H9 (cell line): Measurements from ENCODE around the gene PICALM. TPM values are rescaled to one million over a fixed set of nuclear protein-coding genes. Genes with fewer than 3 reads are reported as not detected.

Source experiments
- DNase-seq: peaks from one replicate; pipeline ENCODE4 v3.0.0-alpha.2; 2017
- H2AFZ ChIP-seq: one replicate; pipeline ENCODE4 v1.6.1; 2013; ENCODE audit warnings: mild to moderate bottlenecking, low read length, control low read depth, moderate library complexity
- H2AK5ac ChIP-seq: 2 replicates; pipeline ENCODE4 v1.6.1; 2013; ENCODE audit warnings: low read length, control low read depth, mixed read lengths; ENCODE audit not compliant: insufficient read length
- H2BK120ac ChIP-seq: one replicate; pipeline ENCODE4 v1.6.1; 2013; ENCODE audit warnings: low read depth, mild to moderate bottlenecking, low read length, control low read depth, inconsistent platforms; ENCODE audit not compliant: poor library complexity, severe bottlenecking
- H2BK12ac ChIP-seq: 2 replicates; pipeline ENCODE4 v1.6.1; 2013; ENCODE audit warnings: low read length, control low read depth, mixed read lengths, low read depth; ENCODE audit not compliant: insufficient read length
- H2BK15ac ChIP-seq: 2 replicates; pipeline ENCODE4 v1.6.1; 2013; ENCODE audit warnings: low read depth, low read length, control low read depth
- H2BK20ac ChIP-seq: one replicate; pipeline ENCODE4 v1.6.1; 2013; ENCODE audit warnings: low read depth, mild to moderate bottlenecking, low read length, control low read depth, inconsistent platforms; ENCODE audit not compliant: poor library complexity, severe bottlenecking
- H2BK5ac ChIP-seq: 2 replicates; pipeline ENCODE4 v1.6.1; 2013; ENCODE audit warnings: low read length, control low read depth, mixed read lengths; ENCODE audit not compliant: insufficient read length
- H3K14ac ChIP-seq: 2 replicates; pipeline ENCODE4 v1.6.1; 2013; ENCODE audit warnings: low read length, control low read depth; ENCODE audit not compliant: insufficient read depth
- H3K18ac ChIP-seq: 2 replicates; pipeline ENCODE4 v1.6.1; 2013; ENCODE audit warnings: low read depth, mild to moderate bottlenecking, mixed read lengths, low read length, control low read depth; ENCODE audit not compliant: insufficient read length
- H3K23ac ChIP-seq: 2 replicates; pipeline ENCODE4 v1.6.1; 2013; ENCODE audit warnings: low read length, control low read depth, mixed read lengths, low read depth; ENCODE audit not compliant: insufficient read length
- H3K23me2 ChIP-seq: 2 replicates; pipeline ENCODE4 v1.6.1; 2013; ENCODE audit warnings: low read depth, mild to moderate bottlenecking, mixed read lengths, low read length, control low read depth; ENCODE audit not compliant: insufficient read length, poor library complexity, severe bottlenecking
- H3K27ac ChIP-seq: 2 replicates; pipeline ENCODE4 v1.5.1; 2013; ENCODE audit warnings: low read length, control low read depth, mixed read lengths, low read depth; ENCODE audit not compliant: insufficient read length
- H3K27me3 ChIP-seq: 2 replicates; pipeline ENCODE4 v1.6.1; 2013; ENCODE audit warnings: low read length, control low read depth, inconsistent platforms; ENCODE audit not compliant: insufficient read depth
- H3K4ac ChIP-seq: 2 replicates; pipeline ENCODE4 v1.6.1; 2013; ENCODE audit warnings: low read depth, mild to moderate bottlenecking, control low read depth, inconsistent platforms, low read length, moderate library complexity
- H3K4me1 ChIP-seq: 2 replicates; pipeline ENCODE4 v1.6.1; 2013; ENCODE audit warnings: low read length, control low read depth, inconsistent platforms; ENCODE audit not compliant: insufficient read depth
- H3K4me2 ChIP-seq: 2 replicates; pipeline ENCODE4 v1.6.1; 2013; ENCODE audit warnings: low read length, control low read depth, mixed read lengths; ENCODE audit not compliant: insufficient read length, insufficient read depth
- H3K56ac ChIP-seq: 2 replicates; pipeline ENCODE4 v1.6.1; 2013; ENCODE audit warnings: low read depth, mild to moderate bottlenecking, mixed read lengths, low read length, control low read depth; ENCODE audit not compliant: insufficient read length
- H3K79me1 ChIP-seq: 2 replicates; pipeline ENCODE4 v1.6.1; 2013; ENCODE audit warnings: low read depth, mild to moderate bottlenecking, moderate library complexity, low read length, control low read depth, inconsistent platforms; ENCODE audit not compliant: insufficient read depth, poor library complexity, severe bottlenecking
- H3K79me2 ChIP-seq: 2 replicates; pipeline ENCODE4 v1.6.1; 2013; ENCODE audit warnings: low read length, control low read depth, inconsistent platforms; ENCODE audit not compliant: insufficient read depth
- H3K9ac ChIP-seq: 2 replicates; pipeline ENCODE4 v1.6.1; 2013; ENCODE audit warnings: low read length, control low read depth, mixed read lengths; ENCODE audit not compliant: insufficient read length; ENCODE audit errors: extremely low read depth
- H3K9me3 ChIP-seq: one replicate; pipeline ENCODE4 v1.6.1; 2013; ENCODE audit warnings: low read depth, low read length, inconsistent platforms; ENCODE audit not compliant: control insufficient read depth
- H3T11ph ChIP-seq: one replicate; pipeline ENCODE4 v1.6.1; 2013; ENCODE audit warnings: mild to moderate bottlenecking, low read length, control low read depth, inconsistent platforms
- H4K20me1 ChIP-seq: one replicate; pipeline ENCODE4 v1.6.1; 2013; ENCODE audit not compliant: control insufficient read depth, insufficient read length, insufficient read depth
- H4K5ac ChIP-seq: 2 replicates; pipeline ENCODE4 v1.6.1; 2013; ENCODE audit warnings: low read depth, mild to moderate bottlenecking, mixed read lengths, low read length, control low read depth; ENCODE audit not compliant: insufficient read length
- H4K8ac ChIP-seq: replicated peaks from 2 replicates; pipeline ENCODE4 v1.6.1; 2013; ENCODE audit warnings: low read length, control low read depth, mixed read lengths, low read depth; ENCODE audit not compliant: insufficient read length
- H4K91ac ChIP-seq: 2 replicates; pipeline ENCODE4 v1.6.1; 2013; ENCODE audit warnings: low read depth, mild to moderate bottlenecking, moderate library complexity, mixed read lengths, low read length, control low read depth; ENCODE audit not compliant: insufficient read length
- H3K27ac Mint-ChIP-seq, 3 experiments: 2 replicates in 2 of 3; 3 replicates in 1 of 3; pipeline ENCODE4 v1.8.0; 2020 to 2021; ENCODE audit warnings: mixed read lengths in 3 of 3, mild to moderate bottlenecking in 1 of 3, moderate library complexity in 1 of 3
- H3K27me3 Mint-ChIP-seq: 2 replicates; pipeline ENCODE4 v1.8.0; 2021; ENCODE audit warnings: low read depth, mild to moderate bottlenecking, moderate library complexity, mixed read lengths
- H3K36me3 Mint-ChIP-seq, 3 experiments: 2 replicates in 2 of 3; 3 replicates in 1 of 3; pipeline ENCODE4 v1.8.0; 2020 to 2021; ENCODE audit warnings: low read depth in 3 of 3, mixed read lengths in 3 of 3; ENCODE audit not compliant: insufficient read depth in 1 of 3
- H3K4me1 Mint-ChIP-seq, 2 experiments: 2 replicates each; pipeline ENCODE4 v1.8.0; 2020; ENCODE audit warnings: mixed read lengths in 2 of 2
- H3K4me3 Mint-ChIP-seq, 2 experiments: 2 replicates in 1 of 2; 3 replicates in 1 of 2; pipeline ENCODE4 v1.8.0; 2020 to 2021; ENCODE audit warnings: mild to moderate bottlenecking in 2 of 2, mixed read lengths in 2 of 2, moderate library complexity in 1 of 2
- H3K9me3 Mint-ChIP-seq, 2 experiments: 2 replicates in 1 of 2; 3 replicates in 1 of 2; pipeline ENCODE4 v1.8.0; 2020; ENCODE audit warnings: mild to moderate bottlenecking in 2 of 2, mixed read lengths in 2 of 2, moderate library complexity in 1 of 2
- WGBS: extraction: QIAGEN DNeasy Blood & Tissue Kit; methylation state at CpG from one replicate; pipeline ENCODE4 v1.1.7; 2013; ENCODE audit warnings: missing lambda C conversion rate, low lambda C conversion rate, mixed read lengths; ENCODE audit not compliant: insufficient read length; ENCODE audit errors: extremely low coverage; 5-methylcytosine and 5-hydroxymethylcytosine counted together
- total RNA-seq: library from RNA; stranded (reverse); gene quantifications from 2 replicates; pipeline ENCODE4 v1.2.1, GENCODE V29; 2021
- TF ChIP-seq, protein P1 (sequence below): fragments of 200-600 bp; sonication (generic); conservative IDR thresholded peaks from 3 replicates; pipeline ENCODE4 v1.8.0; 2021; ENCODE audit warnings: antibody characterized with exemption, mild to moderate bottlenecking

Gene PICALM
- total RNA-seq, 1 experiment from 2014 or later, result 76.4 TPM

DNA sequence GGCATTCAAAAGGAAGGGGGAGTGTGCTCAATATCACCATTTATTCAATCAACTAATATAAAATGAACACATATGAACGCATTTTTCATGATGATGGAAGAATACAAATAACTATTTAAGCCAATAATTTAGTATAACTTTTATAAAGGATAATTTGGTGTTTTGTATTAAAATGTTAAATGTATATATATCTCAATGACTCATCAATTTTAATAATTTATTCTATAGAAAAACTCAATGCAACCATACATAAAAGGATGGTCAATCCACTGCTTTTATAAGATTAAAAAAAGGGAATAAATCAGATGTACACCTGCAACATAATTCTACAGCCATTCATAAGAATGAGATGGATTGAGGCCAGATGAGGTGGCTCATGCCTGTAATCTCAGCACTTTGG is 50.6 kb downstream of the PICALM start:
- Histone ChIP-seq H2BK20ac (no peak overlapping the region), H2BK120ac (no peak overlapping the region), H3K23ac (no peak overlapping the region), H3K9ac (no peak overlapping the region), H4K5ac (no peak overlapping the region), H2AK5ac (no peak overlapping the region), H3K79me2 (no peaks in the 10 kb centered on the region), H2BK5ac (no peak overlapping the region), H2BK15ac (no peak overlapping the region), H2AFZ (no peak overlapping the region), H4K8ac (no peak overlapping the region), H4K91ac (no peak overlapping the region), H3K18ac (no peak overlapping the region), H3T11ph (no peak overlapping the region), H3K14ac (no peak overlapping the region), H3K27me3 (no peaks in the 10 kb centered on the region), H2BK12ac (no peak overlapping the region), H3K23me2 (no peaks in the 10 kb centered on the region), H3K79me1 (no peaks in the 10 kb centered on the region), H3K4ac (no peak overlapping the region), H3K4me2 (no peak overlapping the region), H3K56ac (no peak overlapping the region), H3K27ac (no peak overlapping the region), H3K9me3 (no peaks in the 10 kb centered on the region), H4K20me1 (no peaks in the 10 kb centered on the region), H3K4me1 (no peaks in the 10 kb centered on the region)
- H3K4me3 Mint-ChIP-seq, result no peak overlapping the region
- DNase-seq, result no peak
- H3K4me1 Mint-ChIP-seq, result peaks cover 0 to 12% of the 10 kb centered on the region in 2 experiments; a peak in 3 of 4 replicates
- WGBS, result no CpG with 5 or more reads among the region's 1 CpG
- no peaks in the 10 kb centered on the region for H3K27me3 Mint-ChIP-seq
- TF ChIP-seq, protein P1, sequence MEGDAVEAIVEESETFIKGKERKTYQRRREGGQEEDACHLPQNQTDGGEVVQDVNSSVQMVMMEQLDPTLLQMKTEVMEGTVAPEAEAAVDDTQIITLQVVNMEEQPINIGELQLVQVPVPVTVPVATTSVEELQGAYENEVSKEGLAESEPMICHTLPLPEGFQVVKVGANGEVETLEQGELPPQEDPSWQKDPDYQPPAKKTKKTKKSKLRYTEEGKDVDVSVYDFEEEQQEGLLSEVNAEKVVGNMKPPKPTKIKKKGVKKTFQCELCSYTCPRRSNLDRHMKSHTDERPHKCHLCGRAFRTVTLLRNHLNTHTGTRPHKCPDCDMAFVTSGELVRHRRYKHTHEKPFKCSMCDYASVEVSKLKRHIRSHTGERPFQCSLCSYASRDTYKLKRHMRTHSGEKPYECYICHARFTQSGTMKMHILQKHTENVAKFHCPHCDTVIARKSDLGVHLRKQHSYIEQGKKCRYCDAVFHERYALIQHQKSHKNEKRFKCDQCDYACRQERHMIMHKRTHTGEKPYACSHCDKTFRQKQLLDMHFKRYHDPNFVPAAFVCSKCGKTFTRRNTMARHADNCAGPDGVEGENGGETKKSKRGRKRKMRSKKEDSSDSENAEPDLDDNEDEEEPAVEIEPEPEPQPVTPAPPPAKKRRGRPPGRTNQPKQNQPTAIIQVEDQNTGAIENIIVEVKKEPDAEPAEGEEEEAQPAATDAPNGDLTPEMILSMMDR, result no peak
- H3K36me3 Mint-ChIP-seq, result peaks cover 15 to 48% (median 41%) of the 10 kb centered on the region in 3 experiments; a peak in 6 of 7 replicates
- H3K27ac Mint-ChIP-seq, result no peak overlapping the region
- H3K9me3 Mint-ChIP-seq, result no peaks in the 10 kb centered on the region
